Transverse colon (tissue), 3 donors: ENCODE data around the gene PITPNC1.

ENCODE experiments used
- CTCF ChIP-seq, 5 experiments: fragments of 200-600 bp in 3 of 5; fragments of 450-650 bp in 2 of 5; sonication (generic) in 3 of 5; IDR thresholded peaks; 1 replicate in 2 of 5; 2 replicates in 3 of 5; pipeline ENCODE4 v1.5.1; 2016 to 2017; ENCODE audit warnings: antibody characterized with exemption in 5 of 5, inconsistent platforms in 3 of 5, mild to moderate bottlenecking in 2 of 5, moderate library complexity in 1 of 5
- EP300 ChIP-seq: sonication (generic); formaldehyde crosslinking; IDR thresholded peaks from one replicate; pipeline ENCODE4 v1.6.1; 2017; ENCODE audit warnings: antibody characterized with exemption, low read depth

GRCh38 chr17:67502151-67502550 lies 125.1 kb downstream of the PITPNC1 start:
- no peak for TF ChIP-seq CTCF (IDR thresholded peaks at IDR 0.05)
- TF ChIP-seq EP300 = no peak
